Neural progenitor cell (in vitro differentiated cells): ENCODE measurements around the gene PSMD3.

ENCODE experiments used
- CTCF ChIP-seq: fragments of 200-600 bp; sonication (generic); IDR thresholded peaks from 2 replicates; pipeline ENCODE4 v1.5.1; 2017; ENCODE audit warnings: antibody characterized with exemption, mild to moderate bottlenecking
- EZH2 ChIP-seq: fragments of 200-600 bp; sonication (generic); IDR thresholded peaks from 2 replicates; pipeline ENCODE4 v1.6.1; 2017; ENCODE audit warnings: antibody characterized with exemption, mild to moderate bottlenecking, moderate library complexity
- EZH2phosphoT487 ChIP-seq: fragments of 200-600 bp; sonication (generic); IDR thresholded peaks from 2 replicates; pipeline ENCODE4 v1.6.1; 2017; ENCODE audit warnings: antibody characterized with exemption

- peak; percentile 7 for TF ChIP-seq CTCF
- TF ChIP-seq EZH2 = no peak
- TF ChIP-seq EZH2phosphoT487 = no peak
Measured at GRCh38 chr17:40019140-40019991, 38.8 kb downstream of the PSMD3 start.
